IPS-20b (cell line): Measurements from ENCODE around the gene ZNF346.

Source experiments
- H3K27ac ChIP-seq: one replicate; pipeline ENCODE4 v1.5.1; 2013; ENCODE audit warnings: low read length
- H3K27me3 ChIP-seq: 2 replicates; pipeline ENCODE4 v1.6.1; 2013; ENCODE audit warnings: mild to moderate bottlenecking, low read length, inconsistent platforms; ENCODE audit not compliant: insufficient read depth
- H3K36me3 ChIP-seq: 2 replicates; pipeline ENCODE4 v1.6.1; 2013; ENCODE audit warnings: low read depth, mild to moderate bottlenecking, inconsistent platforms, low read length, moderate library complexity; ENCODE audit not compliant: insufficient read depth
- H3K4me1 ChIP-seq: 2 replicates; pipeline ENCODE4 v1.6.1; 2013; ENCODE audit warnings: mild to moderate bottlenecking, control low read depth, inconsistent platforms, low read length, moderate library complexity; ENCODE audit not compliant: insufficient read depth
- H3K4me3 ChIP-seq: 2 replicates; pipeline ENCODE4 v1.5.1; 2013; ENCODE audit warnings: mild to moderate bottlenecking, low read length, inconsistent platforms
- H3K9ac ChIP-seq: 2 replicates; pipeline ENCODE4 v1.6.1; 2013; ENCODE audit warnings: low read depth, mild to moderate bottlenecking, inconsistent platforms, low read length, moderate library complexity
- H3K9me3 ChIP-seq: 2 replicates; pipeline ENCODE4 v1.6.1; 2013; ENCODE audit warnings: mild to moderate bottlenecking, low read depth, low read length, inconsistent platforms; ENCODE audit not compliant: insufficient read depth

The ZNF346 gene

DNA sequence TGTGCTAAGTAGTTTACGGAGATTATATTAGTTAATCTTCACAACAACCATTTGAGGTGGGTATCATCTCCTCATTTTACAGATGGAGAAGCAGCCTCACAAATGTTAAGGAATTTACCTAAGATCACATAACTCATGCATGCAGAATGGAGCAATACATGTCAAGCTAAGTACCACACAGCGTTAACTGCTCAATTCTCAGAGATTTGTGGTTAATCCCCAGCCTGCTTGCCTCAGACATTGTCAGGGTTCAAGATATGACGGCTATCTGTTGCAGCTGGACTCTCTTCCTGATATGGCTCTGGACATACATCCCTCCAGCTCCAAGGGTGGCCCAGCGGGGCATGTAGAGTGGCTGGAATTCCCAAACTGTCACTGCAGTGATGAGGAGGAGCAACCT is 7.3 kb upstream of the ZNF346 start:
- Histone ChIP-seq H3K4me3 (no peak overlapping the region), H3K36me3 (no peaks in the 10 kb centered on the region), H3K9ac (no peak overlapping the region), H3K27ac (no peak overlapping the region), H3K4me1 (no peaks in the 10 kb centered on the region), H3K27me3 (no peaks in the 10 kb centered on the region), H3K9me3 (no peaks in the 10 kb centered on the region)

DNA sequence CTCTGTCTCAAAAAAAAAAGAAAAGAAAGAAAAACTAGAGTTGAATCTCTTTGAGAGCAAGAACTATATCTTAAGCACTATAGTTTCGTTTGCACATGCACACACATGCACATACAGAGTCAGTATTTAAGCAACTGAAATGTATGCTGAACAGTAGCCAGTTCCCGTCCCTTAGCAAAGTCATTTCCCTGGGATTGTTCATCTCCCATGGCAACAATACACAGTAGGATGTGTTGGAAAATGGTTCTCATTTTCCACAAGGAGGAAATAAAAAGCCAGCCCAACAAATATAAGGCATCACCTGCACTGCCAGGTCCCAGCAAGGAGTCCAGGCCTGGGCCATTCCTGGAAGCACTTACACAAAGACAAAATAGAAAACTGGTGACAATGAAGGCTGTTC is 4.2 kb upstream of the ZNF346 start:
- H3K27me3 ChIP-seq, result no peaks in the 10 kb centered on the region
- no peaks in the 10 kb centered on the region for H3K36me3 ChIP-seq
- no peak overlapping the region for H3K4me3 ChIP-seq
- no peaks in the 10 kb centered on the region for H3K4me1 ChIP-seq
- no peak overlapping the region for H3K27ac ChIP-seq
- H3K9ac ChIP-seq, result no peak overlapping the region
- no peaks in the 10 kb centered on the region for H3K9me3 ChIP-seq

DNA sequence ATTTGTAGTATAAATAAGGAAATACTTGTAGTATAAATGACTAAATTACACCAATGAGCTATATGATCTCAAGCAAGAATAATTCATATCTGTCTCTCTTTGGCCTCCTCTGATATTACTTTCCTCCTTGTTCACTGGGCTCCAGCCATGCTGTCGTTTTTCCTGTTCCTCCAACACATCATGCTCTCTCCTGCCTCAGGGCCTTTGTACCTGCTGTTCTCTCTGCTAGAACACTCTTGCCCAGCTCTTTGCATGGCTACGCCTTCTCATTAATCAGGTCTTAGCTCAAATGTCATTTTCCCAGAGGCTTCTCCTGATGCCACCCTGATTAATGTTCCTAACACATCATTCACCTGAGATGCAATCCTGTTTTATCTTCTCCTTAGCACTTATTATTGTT is 2.5 kb upstream of the ZNF346 start:
- Histone ChIP-seq H3K9me3 (no peaks in the 10 kb centered on the region), H3K9ac (no peak overlapping the region), H3K4me3 (no peak overlapping the region), H3K4me1 (no peaks in the 10 kb centered on the region), H3K36me3 (peaks cover 7% of the 10 kb centered on the region), H3K27me3 (no peaks in the 10 kb centered on the region), H3K27ac (no peak overlapping the region)

DNA sequence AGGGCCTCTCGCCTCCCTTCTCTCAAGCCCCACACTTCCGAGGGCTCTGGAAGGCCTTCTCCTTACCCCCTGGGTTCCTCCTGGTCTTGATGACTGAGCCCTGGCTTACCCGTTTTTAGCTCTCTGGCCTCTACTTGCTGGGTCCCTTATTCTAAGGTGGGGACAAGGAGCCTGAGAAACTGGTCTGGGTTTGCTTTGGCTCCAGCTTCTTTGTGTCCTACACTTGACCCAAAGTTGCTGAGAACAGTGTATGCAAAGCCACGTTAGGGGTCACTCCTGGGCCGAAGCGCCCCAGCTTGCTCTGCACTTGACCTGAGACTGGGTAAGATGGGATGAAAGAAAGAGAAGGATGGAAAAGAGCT is 788 bp downstream of the ZNF346 start:
- no peaks in the 10 kb centered on the region for H3K4me1 ChIP-seq
- peak overlapping the region; percentile 99 for H3K4me3 ChIP-seq
- H3K9ac ChIP-seq, result peak overlapping the region; percentile 81
- H3K9me3 ChIP-seq, result no peaks in the 10 kb centered on the region
- no peak overlapping the region for H3K27ac ChIP-seq
- no peaks in the 10 kb centered on the region for H3K27me3 ChIP-seq
- peaks cover 18% of the 10 kb centered on the region for H3K36me3 ChIP-seq

DNA sequence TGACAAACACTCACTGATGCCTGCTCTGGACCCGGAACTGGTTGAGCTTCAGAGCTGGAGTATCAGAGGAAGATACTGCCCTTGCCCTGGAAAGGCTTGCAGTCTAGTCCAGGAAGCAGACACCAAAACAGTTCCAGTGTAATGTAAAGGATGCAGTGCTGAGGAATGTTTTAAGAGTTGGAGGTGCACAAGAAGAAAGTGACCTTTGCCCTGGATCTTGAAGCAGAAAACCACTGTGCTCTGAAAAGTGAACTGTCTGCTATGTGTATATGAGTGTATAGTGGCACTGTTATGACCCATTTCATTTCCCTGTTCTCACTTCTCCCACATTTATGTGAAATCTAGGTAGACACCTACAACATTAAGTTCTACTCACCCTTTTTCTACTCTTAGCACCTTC is 2.1 kb downstream of the ZNF346 start:
- no peak overlapping the region for H3K4me3 ChIP-seq
- no peak overlapping the region for H3K9ac ChIP-seq
- no peaks in the 10 kb centered on the region for H3K9me3 ChIP-seq
- no peak overlapping the region for H3K27ac ChIP-seq
- no peaks in the 10 kb centered on the region for H3K4me1 ChIP-seq
- peaks cover 26% of the 10 kb centered on the region for H3K36me3 ChIP-seq
- H3K27me3 ChIP-seq, result no peaks in the 10 kb centered on the region

DNA sequence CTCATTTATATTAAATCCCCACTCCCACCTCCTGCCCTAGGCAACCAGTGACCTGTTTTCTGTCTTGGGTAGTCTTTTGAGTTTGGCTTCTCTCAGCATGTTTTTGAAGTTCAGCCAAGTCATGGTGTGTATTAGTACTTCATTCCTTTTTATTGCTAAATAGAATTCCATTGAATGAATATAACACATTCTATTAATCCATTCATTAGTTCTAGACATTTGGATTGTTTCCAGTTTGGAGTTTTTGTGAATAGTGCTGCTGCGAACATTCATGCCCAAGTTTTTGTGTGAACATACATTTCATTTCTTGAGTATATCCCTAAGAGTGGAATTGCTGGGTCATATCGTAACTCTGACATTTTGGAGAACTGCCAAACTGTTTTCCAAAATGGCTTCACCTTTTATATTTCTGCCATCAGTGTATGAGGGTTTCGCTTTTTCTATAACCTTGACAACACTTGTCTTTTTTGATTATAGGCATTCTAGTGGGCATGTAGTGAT is 2.7 kb downstream of the ZNF346 start:
- Histone ChIP-seq H3K27ac (no peak overlapping the region), H3K4me3 (no peak overlapping the region), H3K27me3 (no peaks in the 10 kb centered on the region), H3K9me3 (no peaks in the 10 kb centered on the region), H3K36me3 (peaks cover 29% of the 10 kb centered on the region), H3K9ac (no peak overlapping the region), H3K4me1 (no peaks in the 10 kb centered on the region)

DNA sequence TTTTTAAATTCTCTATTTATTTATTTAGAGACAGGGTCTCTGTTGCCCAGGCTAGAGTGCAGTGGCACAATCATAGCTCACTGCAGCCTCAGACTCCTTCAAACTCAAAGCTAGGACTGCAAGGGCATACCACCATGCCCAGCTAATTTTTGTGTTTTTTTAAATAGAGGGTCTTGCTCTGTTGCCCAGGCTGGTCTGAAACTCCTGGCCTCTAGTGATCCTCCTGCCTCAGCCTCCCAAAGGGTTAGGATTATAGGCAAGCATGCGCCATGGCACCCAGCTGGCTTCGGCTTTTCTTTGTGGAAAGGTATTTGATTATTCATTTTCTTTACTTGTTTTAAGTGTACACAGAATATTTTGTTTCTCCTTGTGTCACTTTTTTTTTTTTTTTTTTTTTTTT is 5.2 kb downstream of the ZNF346 start:
- Histone ChIP-seq H3K4me1 (no peaks in the 10 kb centered on the region), H3K27me3 (no peaks in the 10 kb centered on the region), H3K9ac (no peak overlapping the region), H3K27ac (no peak overlapping the region), H3K36me3 (peaks cover 29% of the 10 kb centered on the region), H3K9me3 (no peaks in the 10 kb centered on the region), H3K4me3 (no peak overlapping the region)

DNA sequence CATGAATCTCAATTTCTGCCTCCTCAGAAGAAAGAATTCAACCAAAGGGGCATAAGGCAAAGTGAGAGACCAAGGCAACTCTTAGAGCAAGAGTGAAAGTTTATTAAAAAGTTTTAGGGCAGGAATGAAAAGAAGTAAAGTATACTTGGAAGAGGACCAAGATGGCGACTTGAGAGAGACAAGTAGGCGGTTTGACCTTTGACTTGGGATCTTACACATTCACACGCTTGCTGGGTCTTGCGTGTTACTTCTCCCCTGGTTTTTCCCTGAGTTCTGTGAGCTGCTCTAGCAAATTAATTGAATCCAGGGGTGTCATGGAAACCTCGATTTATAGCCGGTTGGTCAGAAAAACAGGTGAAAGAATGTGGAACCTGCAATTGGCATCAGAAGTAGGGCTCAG is 7.0 kb downstream of the ZNF346 start:
- H3K9me3 ChIP-seq, result no peaks in the 10 kb centered on the region
- no peaks in the 10 kb centered on the region for H3K4me1 ChIP-seq
- no peaks in the 10 kb centered on the region for H3K27me3 ChIP-seq
- H3K36me3 ChIP-seq, result peaks cover 27% of the 10 kb centered on the region
- no peak overlapping the region for H3K27ac ChIP-seq
- no peak overlapping the region for H3K4me3 ChIP-seq
- H3K9ac ChIP-seq, result no peak overlapping the region

DNA sequence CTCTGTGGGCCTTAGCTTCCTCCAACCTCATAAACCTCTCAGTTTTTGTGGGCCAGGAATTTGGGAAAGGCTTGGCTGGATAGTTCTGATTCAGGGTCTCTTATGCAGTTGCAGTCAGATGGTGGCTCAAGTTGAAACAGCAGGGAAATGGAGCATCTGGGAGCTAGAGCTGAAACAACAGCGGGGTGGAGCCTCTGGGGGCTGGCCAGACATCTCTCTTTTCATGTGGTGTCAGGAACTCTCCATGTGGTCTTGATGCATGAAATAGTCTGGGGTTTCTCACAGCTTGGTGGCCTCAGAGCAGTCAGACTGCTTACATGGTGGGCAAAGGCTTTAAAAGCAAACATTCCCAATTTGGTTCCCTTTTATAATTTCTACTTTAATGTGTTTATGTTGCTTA is 13.5 kb downstream of the ZNF346 start:
- no peak overlapping the region for H3K27ac ChIP-seq
- peaks cover 14% of the 10 kb centered on the region for H3K36me3 ChIP-seq
- peaks cover 10% of the 10 kb centered on the region; the same call in 1 of the 2 replicates for H3K4me1 ChIP-seq
- no peaks in the 10 kb centered on the region for H3K27me3 ChIP-seq
- H3K9ac ChIP-seq, result no peak overlapping the region
- no peaks in the 10 kb centered on the region for H3K9me3 ChIP-seq
- no peak overlapping the region for H3K4me3 ChIP-seq

DNA sequence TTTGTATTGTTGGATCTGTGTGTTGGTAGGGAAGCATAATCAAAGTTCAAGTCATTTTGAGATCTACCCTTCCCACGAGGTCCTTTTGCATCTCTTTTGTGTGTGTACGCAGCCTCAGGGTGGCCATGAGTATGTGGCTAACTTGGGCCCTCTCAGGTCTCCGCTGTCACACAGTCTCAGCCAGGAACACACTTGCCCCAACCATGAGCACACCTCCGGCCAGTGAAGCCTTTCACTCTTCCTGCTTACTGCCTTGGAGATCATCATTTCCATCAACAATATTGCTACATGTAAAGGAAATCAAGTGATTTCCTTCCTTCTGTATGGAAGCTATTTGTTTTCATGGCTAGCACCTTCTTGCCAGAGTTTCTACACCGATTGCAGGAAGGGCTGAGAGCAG is 13.9 kb downstream of the ZNF346 start:
- Histone ChIP-seq H3K27me3 (no peaks in the 10 kb centered on the region), H3K9ac (no peak overlapping the region), H3K27ac (no peak overlapping the region), H3K4me1 (peaks cover 10% of the 10 kb centered on the region; the same call in 1 of the 2 replicates), H3K9me3 (no peaks in the 10 kb centered on the region), H3K36me3 (peaks cover 19% of the 10 kb centered on the region), H3K4me3 (no peak overlapping the region)

DNA sequence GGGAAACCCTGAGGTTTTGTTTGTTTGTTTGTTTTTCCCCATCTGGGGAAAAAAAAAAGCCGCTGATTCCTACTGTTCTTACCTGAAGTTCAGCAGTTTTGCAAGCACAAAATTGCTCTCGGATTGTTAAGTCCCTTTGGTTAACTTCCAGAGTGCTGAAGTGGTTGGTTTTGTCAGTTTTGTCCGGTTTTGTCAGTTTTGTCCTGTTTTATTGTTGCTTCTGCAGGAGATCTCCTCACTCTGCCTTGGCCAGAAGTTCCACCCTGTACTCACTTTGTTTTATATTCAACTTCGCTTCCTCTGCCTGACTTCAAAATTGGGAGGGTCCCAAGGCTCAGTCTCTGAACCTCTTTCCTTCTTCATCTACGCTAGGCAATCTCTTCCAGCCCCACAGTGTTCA is 14.4 kb downstream of the ZNF346 start:
- Histone ChIP-seq H3K4me3 (no peak overlapping the region), H3K9me3 (no peaks in the 10 kb centered on the region), H3K4me1 (peaks cover 10% of the 10 kb centered on the region; the same call in 1 of the 2 replicates), H3K27me3 (no peaks in the 10 kb centered on the region), H3K36me3 (peaks cover 23% of the 10 kb centered on the region), H3K27ac (no peak overlapping the region), H3K9ac (no peak overlapping the region)

DNA sequence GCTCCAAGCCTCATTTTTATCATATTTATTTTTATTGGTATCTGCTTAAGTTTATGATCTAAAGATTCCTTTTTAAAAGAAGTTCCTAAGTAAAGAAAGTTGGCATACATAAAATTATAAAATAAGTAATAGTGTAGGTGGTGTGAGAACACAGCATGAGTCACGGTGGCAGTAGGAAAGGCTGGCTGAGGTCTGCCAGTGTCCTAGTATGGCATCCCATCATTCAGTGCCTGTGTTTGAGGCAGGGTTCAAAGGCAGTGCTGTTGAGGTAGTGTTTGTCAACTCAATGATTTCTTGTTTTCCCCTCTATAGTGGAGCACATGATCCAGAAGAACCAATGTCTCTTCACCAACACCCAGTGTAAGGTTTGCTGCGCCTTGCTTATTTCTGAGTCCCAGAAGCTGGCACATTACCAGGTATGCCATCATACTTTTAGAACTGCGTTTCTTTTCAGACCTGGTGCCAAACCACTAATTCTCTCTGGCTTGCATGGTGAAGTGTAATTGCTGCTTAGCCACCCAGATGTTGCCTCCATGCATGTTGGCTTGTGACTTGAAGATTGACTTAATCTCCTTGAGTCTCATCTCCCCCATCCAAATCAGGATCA is 18.4 kb downstream of the ZNF346 start:
- no peaks in the 10 kb centered on the region for H3K9me3 ChIP-seq
- no peak overlapping the region for H3K9ac ChIP-seq
- no peak overlapping the region for H3K4me3 ChIP-seq
- peaks cover 60% of the 10 kb centered on the region for H3K36me3 ChIP-seq
- H3K4me1 ChIP-seq, result peaks cover 8% of the 10 kb centered on the region; the same call in 1 of the 2 replicates
- H3K27me3 ChIP-seq, result no peaks in the 10 kb centered on the region
- no peak overlapping the region for H3K27ac ChIP-seq
